Osteoblast (primary cell): ENCODE data around the gene KLKB1. TPM values are rescaled to one million over a fixed set of nuclear protein-coding genes. Genes with fewer than 3 reads are reported as not detected.
"Not testable (repeated sequence)": the region's sequence is repeated elsewhere in the genome, so short reads cannot be mapped to it uniquely, and the experiment has no call there.

Experiments used
- DNase-seq: peaks from one replicate; pipeline ENCODE4 v3.0.0; 2011; ENCODE audit warnings: low spot score, mixed read lengths; ENCODE audit not compliant: insufficient read length; ENCODE audit errors: missing footprints
- H2AFZ ChIP-seq: 2 replicates; pipeline ENCODE4 v1.6.0; 2011; ENCODE audit warnings: mild to moderate bottlenecking, low read length
- H3K27ac ChIP-seq: 2 replicates; pipeline ENCODE4 v1.5.1; 2011; ENCODE audit warnings: mild to moderate bottlenecking, low read depth, low read length, moderate library complexity
- H3K27me3 ChIP-seq: 2 replicates; pipeline ENCODE4 v1.6.0; 2012; ENCODE audit warnings: mild to moderate bottlenecking, control low read depth, inconsistent platforms, low read length, moderate library complexity; ENCODE audit not compliant: insufficient read depth
- H3K36me3 ChIP-seq: 2 replicates; pipeline ENCODE4 v1.5.1; 2011; ENCODE audit warnings: mild to moderate bottlenecking, low read length, control low read depth, moderate library complexity; ENCODE audit not compliant: insufficient read depth
- H3K4me1 ChIP-seq: 2 replicates; pipeline ENCODE4 v1.5.1; 2011; ENCODE audit warnings: mild to moderate bottlenecking, low read length, control low read depth, moderate library complexity; ENCODE audit not compliant: insufficient read depth
- H3K4me2 ChIP-seq: 2 replicates; pipeline ENCODE4 v1.6.0; 2011; ENCODE audit warnings: mild to moderate bottlenecking, low read length; ENCODE audit not compliant: insufficient read depth
- H3K4me3 ChIP-seq: fragments of 200-600 bp; sonication (generic); 3 replicates; pipeline ENCODE4 v1.5.1; 2012; ENCODE audit warnings: mild to moderate bottlenecking, low read length, inconsistent platforms; ENCODE audit not compliant: insufficient read depth
- H3K79me2 ChIP-seq: 2 replicates; pipeline ENCODE4 v1.6.0; 2012; ENCODE audit warnings: mild to moderate bottlenecking, low read length, control low read depth, inconsistent platforms; ENCODE audit not compliant: insufficient read depth
- H3K9me3 ChIP-seq: 2 replicates; pipeline ENCODE4 v1.5.1; 2011; ENCODE audit warnings: low read depth, low read length, control low read depth
- H4K20me1 ChIP-seq: 2 replicates; pipeline ENCODE4 v1.6.0; 2012; ENCODE audit warnings: mild to moderate bottlenecking, low read length, control low read depth; ENCODE audit not compliant: insufficient read depth
- CTCF ChIP-seq: IDR thresholded peaks from 2 replicates; pipeline ENCODE4 v1.5.1; 2011; ENCODE audit warnings: mild to moderate bottlenecking, low read depth, low read length, moderate library complexity; ENCODE audit errors: extremely low read depth
- total RNA-seq: library from RNA; depleted of rRNA; stranded (reverse); fragments of >200 nt; gene quantifications from 2 replicates; pipeline ENCODE4 v1.2.3, GENCODE V29; 2012

Gene KLKB1
- total RNA-seq, 1 donor, result not detected

- H3K4me2 ChIP-seq, result no peak overlapping the region
- TF ChIP-seq CTCF, result no peak
- no peaks in the 10 kb centered on the region for H3K27me3 ChIP-seq
- no peak for DNase-seq
- no peaks in the 10 kb centered on the region for H3K9me3 ChIP-seq
- no peak overlapping the region for H3K27ac ChIP-seq
- no peaks in the 10 kb centered on the region for H4K20me1 ChIP-seq
- H3K4me3 ChIP-seq, result no peak overlapping the region
- no peaks in the 10 kb centered on the region for H3K79me2 ChIP-seq
- no peaks in the 10 kb centered on the region for H3K36me3 ChIP-seq
- no peaks in the 10 kb centered on the region for H3K4me1 ChIP-seq
- H2AFZ ChIP-seq, result no peak overlapping the region
These were observed 14.3 kb downstream of the KLKB1 start for GRCh38 chr4:186241616-186242015.

GRCh38 chr4:186242031-186242430, 14.7 kb downstream of the KLKB1 start:
- not testable (repeated sequence) for H3K27me3 ChIP-seq, H3K4me3 ChIP-seq, H3K4me1 ChIP-seq, H3K4me2 ChIP-seq, H2AFZ ChIP-seq, H3K27ac ChIP-seq, H3K9me3 ChIP-seq, H3K36me3 ChIP-seq, H4K20me1 ChIP-seq, H3K79me2 ChIP-seq, DNase-seq

GRCh38 chr4:186243331-186243730, 16.0 kb downstream of the KLKB1 start:
- Histone ChIP-seq H3K4me1 (no peaks in the 10 kb centered on the region), H2AFZ (no peak overlapping the region), H3K36me3 (no peaks in the 10 kb centered on the region), H3K27ac (no peak overlapping the region), H4K20me1 (no peaks in the 10 kb centered on the region), H3K4me2 (no peak overlapping the region), H3K4me3 (no peak overlapping the region), H3K9me3 (no peaks in the 10 kb centered on the region), H3K27me3 (no peaks in the 10 kb centered on the region), H3K79me2 (no peaks in the 10 kb centered on the region)
- DNase-seq, result no peak
- TF ChIP-seq CTCF, result no peak

- Histone ChIP-seq H3K9me3 (no peaks in the 10 kb centered on the region), H3K27me3 (no peaks in the 10 kb centered on the region), H4K20me1 (no peaks in the 10 kb centered on the region), H3K36me3 (no peaks in the 10 kb centered on the region), H2AFZ (no peak overlapping the region), H3K79me2 (no peaks in the 10 kb centered on the region), H3K27ac (no peak overlapping the region), H3K4me2 (no peak overlapping the region), H3K4me3 (no peak overlapping the region), H3K4me1 (no peaks in the 10 kb centered on the region)
- DNase-seq, result no peak
- no peak for TF ChIP-seq CTCF
These were observed 17.5 kb downstream of the KLKB1 start for GRCh38 chr4:186244835-186245234.

- not testable (repeated sequence) for H4K20me1 ChIP-seq, H3K4me3 ChIP-seq, H3K79me2 ChIP-seq
These were observed 19.9 kb downstream of the KLKB1 start for GRCh38 chr4:186247062-186247752.

More at GRCh38 chr4:186247062-186247752, 19.9 kb downstream of the KLKB1 start:
- H3K4me1 ChIP-seq, H3K36me3 ChIP-seq, H3K4me2 ChIP-seq, DNase-seq, H3K27ac ChIP-seq, H3K27me3 ChIP-seq, H2AFZ ChIP-seq, H3K9me3 ChIP-seq: not testable (repeated sequence)
